ENCODE results near the gene DUSP7.

Gene DUSP7, protein sequence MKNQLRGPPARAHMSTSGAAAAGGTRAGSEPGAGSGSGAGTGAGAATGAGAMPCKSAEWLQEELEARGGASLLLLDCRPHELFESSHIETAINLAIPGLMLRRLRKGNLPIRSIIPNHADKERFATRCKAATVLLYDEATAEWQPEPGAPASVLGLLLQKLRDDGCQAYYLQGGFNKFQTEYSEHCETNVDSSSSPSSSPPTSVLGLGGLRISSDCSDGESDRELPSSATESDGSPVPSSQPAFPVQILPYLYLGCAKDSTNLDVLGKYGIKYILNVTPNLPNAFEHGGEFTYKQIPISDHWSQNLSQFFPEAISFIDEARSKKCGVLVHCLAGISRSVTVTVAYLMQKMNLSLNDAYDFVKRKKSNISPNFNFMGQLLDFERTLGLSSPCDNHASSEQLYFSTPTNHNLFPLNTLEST

DNA sequence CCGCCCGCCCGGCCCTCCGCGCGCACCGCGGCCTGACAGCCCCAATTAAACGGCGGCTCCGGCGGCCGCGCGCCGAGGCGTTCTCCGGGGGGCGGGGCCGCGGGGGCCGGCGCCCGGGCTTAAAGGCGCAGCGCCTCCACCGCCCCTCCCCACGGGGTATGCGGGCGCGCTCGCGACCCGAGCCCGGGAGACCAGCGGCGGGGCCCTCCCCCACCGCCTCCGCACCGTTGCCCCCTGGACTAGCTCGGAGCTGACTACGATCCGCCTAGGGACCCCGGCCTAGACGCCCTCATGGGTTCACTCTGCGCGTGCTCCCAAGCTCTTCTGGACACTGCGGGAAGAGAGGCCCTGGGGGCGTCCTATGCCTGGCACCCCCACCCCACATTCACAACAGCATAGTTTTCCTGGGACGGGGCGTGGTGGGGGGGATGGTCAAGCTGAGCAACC lies at the start of gene DUSP7:
TSS of gene DUSP7 (minus strand) at position 51 of the 447 bp plus-strand sequence. CDS start 205 bp downstream, outside the sequence.
- DNase-seq, result peak in 1 of 2 donors; percentile 61

DNA sequence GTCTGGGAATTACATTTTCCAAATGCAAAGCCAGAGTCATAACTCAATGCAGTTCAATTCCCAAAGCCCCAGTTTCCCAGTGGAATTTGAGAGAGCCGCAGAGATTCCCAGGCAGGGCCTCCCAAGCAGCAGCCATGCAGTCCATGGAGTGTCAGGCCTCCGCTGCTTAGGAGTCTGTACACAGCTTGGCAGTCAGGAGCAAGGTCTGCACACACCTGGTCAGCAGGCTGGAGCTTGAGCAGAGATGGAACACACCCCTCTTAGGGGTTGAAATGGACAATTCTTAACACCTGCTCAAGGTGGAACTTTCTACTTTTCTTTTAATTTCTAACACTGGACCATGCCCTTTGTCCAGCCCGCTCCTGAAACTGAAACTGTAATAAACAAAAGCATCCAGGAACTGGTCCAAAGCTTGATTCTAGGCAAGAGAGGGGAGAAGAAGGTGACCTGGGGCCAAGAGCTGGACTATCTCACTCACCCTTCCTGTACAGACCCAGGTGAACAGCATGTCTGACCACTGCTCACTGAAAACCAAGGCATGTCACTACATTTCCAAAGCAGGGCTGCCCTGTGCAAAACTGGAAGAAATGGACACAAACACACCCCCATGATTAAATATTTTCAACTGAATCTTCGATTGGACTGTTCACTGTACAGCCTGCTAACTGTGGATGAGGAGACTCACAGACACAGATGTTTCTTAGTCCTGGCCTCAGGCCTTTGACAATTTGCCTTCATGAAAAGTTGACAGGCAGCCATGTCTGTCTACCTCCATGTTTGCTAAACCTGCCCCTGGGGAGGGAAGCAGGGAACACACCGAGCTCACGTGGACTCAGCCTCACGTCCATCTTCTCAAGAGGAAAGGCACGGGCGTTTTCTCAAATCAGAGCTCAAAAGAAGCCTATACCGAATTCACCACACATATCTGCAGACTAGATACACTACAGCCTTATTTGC lies 48.6 kb upstream of the DUSP7 start:
- DNase-seq, result no peak

DNA sequence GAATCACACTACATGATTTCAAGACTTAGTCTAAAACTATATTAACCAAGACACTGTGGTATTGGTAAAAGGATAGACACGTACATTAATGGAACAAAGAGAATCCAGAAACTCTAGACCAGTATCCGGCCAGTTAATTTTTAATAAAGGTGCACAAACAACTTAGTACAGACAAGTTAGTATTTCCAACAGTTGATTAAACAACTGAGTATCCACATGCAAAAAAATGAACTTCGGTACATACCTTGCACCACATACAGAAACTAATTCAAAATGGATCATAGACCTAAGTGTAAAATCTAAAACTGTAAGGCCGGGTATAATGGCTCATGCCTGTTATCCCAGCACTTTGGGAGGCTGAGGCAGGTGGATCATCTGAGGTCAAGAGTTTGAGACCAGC lies 46.6 kb upstream of the DUSP7 start:
- no peak for DNase-seq

DNA sequence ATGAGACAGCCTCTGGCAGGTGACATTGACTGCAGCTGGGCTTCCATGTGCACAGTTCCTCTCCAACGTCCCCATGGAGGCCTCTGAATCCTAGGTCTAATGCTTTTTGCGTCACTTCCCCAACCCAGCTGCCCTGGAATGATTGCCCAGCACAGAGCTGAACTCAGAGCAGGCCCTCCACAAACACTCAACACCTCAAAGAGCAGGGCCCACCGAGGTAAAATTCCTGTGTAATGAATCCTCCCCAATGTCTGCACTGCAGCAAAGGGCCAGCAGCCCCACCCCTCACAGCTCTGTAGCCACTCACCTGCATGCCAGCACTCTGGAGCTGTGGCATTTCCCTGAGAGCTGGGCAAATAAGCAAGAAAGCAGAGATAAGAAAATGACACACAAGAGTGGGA lies 42.6 kb upstream of the DUSP7 start:
- no peak for DNase-seq

DNA sequence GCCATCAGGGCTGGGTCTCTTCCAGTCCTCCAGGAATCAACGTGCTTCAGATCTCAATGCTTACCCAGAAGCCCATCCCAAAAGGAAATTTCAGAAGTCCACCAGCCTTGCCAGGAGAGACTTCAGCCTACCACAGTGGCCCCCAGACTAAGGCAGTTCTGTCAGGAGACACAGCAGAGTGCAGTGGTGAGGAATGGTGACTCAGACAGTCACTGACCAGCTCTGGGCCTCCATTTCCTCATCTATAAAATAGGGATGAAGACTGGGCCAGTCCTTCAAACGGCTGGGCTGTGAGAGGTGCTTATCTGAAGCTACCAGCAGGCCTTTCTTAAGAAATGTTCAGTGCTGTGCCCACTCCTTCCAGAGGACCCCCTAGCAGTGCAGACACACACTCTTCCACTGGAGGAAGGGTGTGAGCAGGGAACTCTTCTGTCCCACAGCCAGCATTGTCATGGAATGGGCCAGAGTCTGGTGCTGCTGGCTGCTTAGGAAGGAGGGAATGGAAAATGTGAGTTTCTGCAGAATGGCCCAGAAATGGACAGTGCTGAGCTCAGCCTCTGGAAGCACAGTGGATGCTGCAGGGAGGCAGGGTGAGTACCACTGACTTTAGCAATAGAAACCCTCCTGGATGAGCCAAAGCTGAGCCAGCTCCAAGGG lies 41.6 kb upstream of the DUSP7 start:
- DNase-seq, result no peak

DNA sequence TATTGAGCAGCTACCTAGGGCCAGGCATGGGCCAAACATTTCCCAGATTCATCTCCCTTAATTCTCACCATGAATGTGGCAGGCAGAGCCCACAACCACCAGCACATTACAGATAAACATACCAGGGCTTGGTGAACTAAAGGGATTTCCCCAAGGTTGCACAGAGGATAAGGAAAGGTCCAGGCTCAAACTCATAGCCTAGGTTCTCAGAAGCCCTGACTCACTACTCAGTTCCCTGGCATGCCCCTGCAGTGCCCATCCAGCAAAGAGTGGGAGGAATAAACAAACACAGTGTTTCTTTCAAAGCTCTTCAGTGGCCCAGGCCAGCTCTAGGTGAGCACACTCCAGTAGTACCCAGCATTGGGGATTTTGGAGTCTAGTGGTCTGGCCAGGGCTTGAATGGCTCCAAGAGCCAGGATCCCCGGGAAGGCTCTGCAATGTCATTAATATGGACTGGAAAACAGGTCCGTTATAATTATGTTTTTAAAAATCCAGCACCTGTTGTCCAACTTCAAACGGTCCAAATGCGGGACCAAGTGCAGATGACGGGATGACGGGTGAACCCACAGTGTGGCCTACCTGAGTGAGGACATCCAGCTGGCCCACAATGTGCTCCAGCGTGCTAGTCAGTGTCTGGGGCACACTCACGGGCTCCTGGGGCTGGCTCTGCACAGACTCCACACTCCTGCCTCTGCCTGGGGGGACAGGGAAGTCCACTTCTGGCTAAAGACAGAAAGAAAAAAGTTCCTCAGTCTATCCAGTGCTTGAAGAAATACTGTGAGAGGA lies 39.8 kb upstream of the DUSP7 start:
- DNase-seq, result peak in 1 of 2 donors; percentile 38

DNA sequence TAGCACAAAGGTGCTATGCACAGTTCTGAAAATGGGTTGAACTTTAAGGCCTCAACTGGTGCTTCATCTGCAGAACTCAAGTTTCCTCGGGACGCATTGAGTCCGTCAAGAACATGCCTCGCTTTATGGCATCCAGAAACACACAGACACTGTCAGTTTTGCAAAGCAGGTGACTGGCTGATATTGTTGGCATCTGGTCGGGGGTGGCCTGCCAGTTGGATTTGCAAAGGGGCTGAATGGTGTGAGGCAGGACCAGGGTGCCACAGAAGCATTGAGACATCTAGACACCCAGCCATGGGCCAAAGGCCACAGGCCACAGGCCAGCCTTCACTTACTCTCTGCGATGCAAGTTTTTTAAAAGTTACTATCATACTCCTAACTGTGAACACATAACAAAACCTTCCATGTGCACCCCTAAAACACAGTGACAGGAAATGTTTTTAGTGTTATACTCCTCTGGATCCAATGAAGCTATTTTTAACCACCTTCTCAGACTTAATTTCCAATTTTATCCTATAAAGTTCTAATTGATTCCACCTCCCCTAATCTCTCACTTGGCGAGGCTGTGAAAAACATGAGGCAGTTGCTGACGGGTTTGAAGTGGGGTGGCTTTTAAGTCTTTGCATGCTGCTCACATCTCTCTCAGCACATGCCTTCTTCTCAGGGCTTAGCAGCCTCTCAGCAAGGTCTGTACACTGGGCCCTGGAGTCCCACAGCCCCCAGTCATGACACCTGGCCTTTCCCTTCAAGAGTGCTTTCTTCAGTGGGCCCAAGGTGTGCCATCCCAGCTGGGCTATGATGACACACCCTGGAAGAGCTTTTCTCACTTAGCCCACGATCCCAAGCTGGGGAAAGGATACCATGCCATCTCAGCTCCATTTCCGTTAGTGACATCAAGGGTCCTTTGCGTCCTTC lies 38.5 kb upstream of the DUSP7 start:
- DNase-seq, result no peak

DNA sequence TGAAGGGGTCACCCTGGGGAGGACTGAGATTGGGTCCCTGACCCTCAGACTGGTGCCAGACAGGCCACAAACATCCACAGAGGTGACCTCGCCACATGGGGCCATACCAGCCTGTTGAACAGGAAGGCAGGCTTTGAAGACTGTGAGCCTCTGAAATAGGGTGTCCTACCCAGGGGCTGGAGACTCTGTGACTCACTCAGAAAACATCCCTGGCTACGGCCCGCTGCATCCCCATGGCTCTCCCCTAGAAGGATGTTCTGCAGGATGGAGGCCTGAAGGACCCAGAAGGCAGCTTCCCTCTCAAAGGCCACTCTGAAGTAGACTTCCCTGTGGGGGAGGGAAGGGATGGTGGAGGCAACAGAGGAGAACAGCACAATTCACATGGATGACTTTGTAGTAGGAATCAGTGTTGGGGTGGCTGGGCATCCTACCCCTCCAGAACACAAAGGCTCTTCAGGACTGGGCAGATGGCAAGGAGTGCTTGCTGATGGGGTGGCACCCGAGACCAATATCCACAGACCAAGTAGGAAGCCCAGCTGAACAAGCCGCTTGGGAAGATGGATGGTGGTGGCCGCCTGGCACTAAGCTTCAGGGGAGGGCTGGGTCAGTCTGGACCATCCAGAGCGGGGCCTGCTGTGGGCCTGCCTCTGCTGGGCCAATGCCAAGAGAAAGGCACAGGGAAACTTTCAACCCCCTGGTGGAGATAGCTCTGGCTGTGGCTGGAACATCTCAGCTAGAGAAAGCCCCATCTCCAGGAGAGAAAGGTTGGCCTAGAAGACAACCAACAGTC lies 37.6 kb upstream of the DUSP7 start:
- DNase-seq, result no peak

DNA sequence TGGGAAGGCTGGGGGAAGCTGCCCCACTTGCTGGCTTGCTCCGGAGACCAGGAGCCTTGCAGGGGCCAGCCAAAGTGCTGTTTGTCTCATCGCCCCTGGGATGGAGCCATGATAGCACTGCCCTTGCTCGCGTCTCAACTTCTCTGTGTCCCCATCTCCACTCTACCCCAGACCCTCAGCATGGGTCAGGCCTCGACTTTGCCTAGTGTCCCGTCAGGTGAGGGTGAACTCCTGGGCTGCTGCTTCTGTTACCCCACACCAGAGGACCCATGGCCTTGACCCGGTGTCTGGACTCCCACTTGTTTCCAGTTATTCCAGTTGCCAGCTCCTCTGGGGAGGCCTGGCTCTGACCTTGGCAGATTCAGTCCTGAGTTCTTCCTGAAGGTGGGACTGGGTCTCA lies 36.5 kb upstream of the DUSP7 start:
- no peak for DNase-seq

DNA sequence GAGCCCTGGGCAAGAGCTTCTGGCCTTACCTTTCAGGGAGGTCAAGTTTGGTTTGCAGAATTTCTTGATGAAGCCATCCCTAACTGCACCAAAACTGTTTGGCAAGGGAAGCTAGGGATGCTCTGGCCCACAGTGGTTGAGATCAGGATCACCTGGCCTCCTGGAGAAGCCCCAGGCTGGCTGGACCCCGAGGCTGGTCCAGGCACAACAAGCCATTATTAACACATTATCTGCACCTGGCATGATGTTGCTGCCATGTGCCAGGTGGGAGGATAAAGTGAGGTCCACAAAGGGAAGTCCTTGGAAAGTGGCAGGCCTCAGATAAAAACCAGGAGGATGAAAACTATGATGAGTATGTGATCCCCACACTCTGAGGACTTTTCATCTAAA lies 35.9 kb upstream of the DUSP7 start:
- DNase-seq, result no peak

DNA sequence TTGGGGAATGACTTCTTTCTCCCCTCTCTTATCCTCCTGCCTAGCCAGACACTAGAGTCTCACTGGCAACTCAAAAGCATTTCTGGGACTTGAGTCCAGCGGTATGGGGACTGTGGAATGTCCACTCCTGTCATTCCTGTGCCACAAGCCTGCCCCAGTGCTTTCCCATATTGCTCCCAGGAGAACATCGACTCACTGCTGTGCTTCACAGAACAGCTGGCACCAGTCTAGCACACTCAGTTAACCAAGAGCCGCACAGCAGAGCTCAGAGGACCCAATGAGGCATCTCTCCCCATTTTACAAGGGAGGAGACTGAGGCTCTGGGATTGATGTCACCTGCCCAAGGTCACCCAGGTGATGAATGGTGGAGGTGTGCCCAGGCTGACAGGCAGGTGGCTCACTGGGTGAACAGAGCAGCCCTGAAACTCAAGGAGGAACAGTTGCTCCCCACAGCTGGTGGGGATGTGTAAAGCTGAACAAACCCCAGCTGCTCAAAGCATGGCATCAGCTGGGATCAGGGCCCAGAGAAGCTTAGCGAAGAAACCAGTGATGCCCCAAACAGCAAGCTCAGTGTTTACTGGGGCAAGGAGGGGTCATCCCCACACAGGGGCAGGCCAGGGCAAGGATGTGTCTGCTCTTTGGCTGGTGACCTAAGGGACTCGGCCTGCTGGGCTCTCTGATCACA lies 35.4 kb upstream of the DUSP7 start:
- no peak for DNase-seq

DNA sequence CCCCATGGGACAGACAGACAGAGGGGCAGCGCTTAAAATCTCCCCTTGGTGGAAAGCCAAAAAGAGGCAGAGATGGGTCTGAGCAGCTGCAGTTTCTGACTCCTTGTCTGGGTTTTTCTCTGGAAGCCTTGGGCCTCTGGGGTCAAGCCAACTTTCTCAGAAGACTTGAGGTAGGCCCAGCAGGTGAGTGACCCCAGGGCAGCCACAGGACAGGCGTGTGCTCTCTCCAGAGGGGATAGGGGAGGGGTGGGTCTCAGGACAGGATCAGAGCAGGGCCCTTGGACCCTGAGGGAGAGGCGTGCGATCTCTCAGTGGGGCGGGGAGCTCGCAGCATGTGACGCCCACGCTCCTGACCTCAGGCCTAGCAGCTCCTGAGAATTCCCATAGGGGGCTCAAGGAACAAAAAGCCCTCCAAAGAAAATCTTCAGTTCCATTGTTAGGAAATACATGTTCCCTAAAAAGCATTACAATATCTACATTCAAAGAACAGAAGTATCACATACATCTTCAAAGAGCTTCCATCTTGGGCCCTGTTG lies 34.6 kb upstream of the DUSP7 start:
- DNase-seq, result no peak

DNA sequence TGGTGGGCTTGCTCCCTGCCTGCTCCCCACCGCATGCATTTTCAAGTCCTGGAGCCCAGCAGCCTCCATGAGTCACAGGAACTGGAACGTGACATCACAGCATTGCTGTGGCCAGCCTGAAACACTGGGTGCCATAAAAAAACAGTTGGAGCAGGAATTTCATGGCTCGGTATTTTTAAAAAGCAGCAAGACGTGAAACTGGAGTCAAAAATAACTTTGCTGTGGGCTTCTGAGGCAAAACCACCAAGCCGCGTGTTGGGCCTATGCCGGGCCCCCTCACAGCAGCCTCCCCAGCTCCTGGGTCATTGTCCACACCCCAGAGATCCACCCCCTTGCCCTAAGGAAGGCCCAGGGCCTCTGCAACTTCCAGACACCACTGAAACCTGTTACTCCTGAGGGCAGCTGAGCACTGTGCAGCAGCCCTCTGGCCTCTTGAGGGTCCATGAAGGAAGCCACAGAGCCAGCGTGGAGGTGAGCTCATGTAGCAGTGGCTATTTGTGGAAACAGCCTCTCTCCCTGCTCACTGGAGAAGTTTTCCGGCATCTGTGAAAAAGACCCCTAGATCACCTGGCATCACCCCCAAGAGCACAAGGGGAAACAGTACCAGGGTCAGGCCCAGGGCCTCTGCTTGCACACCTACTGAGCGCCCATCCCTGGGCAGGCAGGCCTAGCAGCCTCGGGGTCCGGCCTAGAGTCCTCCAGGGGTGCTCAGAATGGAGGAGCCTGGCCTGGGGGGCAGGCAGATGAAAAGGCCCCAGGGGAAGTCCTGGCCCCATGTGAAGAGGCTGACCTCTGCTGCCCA lies 34.0 kb upstream of the DUSP7 start:
- peak; percentile 23 to 52 for DNase-seq

DNA sequence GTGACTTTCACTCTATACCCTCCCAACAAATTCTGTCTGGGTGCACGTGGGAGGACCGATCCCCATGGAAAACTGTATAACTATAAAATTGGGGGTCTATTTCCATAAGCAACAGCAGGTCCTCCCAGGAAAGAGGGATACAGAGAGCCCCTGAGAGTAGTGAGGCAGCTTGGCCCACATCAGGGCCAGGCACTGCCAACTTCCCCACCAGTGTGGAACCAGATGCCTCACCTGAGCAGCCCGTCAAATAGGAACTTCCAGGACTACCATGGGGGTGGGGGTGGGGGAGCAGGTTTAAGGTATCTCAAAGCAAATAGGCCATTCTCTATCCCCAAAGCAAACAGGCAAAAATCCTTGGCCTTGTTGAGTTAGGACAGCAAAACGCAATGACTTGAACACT lies 33.3 kb upstream of the DUSP7 start:
- no peak for DNase-seq

DNA sequence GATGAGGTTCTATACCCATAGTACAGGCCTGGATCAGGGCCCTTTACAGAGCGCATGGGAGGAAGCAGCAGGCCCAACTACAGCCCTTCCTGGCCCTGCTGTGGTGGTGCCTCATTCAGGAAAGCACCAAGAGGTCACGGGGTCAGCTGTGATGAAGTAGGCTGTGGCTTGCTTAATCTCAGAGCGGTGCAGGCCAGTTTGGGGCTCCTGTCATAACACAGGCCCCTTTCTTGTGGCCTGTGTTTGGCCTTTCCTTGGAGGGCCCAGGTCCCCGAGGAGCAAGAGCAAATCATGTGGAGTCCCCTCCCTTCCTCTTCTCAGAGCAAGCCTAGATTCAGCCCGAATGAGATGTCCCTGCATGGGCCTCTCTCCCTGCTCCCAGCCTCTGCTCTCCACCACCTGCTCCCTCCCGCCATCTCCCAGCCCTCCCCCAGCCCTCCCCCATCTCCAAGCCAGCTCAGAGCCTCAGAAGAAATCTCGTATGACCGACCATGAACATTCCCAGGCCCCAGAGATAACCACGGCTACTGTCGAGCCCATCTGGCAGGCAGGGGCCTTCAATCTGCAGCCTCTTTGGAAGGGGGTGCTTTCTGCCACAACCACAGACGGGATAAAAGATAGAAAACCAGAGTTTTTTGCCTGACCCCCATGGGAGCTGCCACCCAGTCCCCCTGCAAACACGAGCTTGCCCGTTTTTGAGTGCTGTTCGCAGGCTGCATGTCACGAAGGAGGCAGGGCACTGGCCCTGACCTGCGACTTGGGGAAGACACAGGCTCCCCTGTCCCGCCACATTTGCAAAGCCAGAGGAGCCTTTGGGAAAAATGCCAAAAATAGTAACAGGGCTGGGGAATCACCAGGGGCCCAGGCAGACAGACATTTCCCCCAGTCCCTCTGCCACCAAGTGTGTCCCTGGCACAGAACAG lies 32.3 kb upstream of the DUSP7 start:
- DNase-seq, result peak; percentile 89 to 90

DNA sequence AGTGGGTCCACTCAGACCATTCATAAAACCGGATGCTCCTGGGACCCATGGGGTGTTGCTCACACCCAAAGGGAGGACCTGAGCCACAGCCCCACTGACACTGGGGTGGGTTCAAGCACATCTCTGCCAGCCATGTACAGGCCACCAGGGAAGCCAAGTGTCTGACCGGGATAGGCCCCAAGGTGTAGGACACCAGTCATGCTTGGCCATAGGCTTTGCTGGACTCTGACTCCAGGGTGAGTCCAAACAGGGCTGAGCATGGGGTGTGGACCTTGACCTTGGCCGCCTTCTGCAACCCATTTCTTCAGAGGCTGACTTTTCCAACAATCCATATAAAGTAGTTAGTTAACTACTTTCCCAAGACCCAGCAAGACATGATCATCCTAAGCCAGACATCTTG lies 31.4 kb upstream of the DUSP7 start:
- no peak for DNase-seq

DNA sequence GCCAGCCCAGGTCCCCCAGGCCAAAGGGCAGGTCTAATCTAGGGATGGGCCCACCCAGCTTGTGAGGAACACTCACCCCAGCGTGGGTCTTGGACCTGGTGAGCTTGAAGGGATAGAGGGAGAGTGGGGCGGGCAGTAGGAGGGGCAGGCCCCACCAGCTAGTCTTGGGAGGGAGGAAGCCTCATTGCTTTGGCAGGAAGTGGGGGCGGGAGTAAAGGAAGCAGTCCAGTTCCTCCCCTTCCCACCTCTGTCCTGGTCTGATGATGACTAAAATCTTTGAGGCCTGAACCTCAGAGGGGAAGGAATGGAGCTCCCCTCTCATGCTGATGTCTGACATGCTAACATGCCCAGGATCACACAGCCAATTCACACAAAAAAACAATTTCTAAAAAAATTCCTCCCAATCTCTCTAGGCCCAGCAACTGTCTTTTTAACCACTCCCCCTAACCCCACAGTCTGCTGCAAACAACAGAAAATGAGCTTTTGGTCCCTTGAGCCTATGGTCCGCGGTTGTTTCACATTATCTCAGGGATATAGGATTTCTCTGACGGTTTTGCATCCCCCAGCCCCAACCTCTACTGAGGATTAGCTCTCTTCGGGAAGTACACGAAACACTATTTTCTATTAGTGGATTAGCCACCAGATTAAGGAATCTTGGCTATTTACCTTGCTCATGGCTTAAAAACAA lies 30.7 kb upstream of the DUSP7 start:
- peak; percentile 63 to 86 for DNase-seq

Measured in inflammatory macrophage treated with lipopolysaccharide for 1 hour (primary cell).